ENCODE data around the gene CCIN.
A peak's percentile ranks its signal among the peaks of the same experiment; 100 is the strongest.

Gene CCIN

GRCh38 chr9:36140086-36141084 lies 28.8 kb upstream of the CCIN start:
- no peak for DNase-seq (ENCODE audit: low read depth)

DNA sequence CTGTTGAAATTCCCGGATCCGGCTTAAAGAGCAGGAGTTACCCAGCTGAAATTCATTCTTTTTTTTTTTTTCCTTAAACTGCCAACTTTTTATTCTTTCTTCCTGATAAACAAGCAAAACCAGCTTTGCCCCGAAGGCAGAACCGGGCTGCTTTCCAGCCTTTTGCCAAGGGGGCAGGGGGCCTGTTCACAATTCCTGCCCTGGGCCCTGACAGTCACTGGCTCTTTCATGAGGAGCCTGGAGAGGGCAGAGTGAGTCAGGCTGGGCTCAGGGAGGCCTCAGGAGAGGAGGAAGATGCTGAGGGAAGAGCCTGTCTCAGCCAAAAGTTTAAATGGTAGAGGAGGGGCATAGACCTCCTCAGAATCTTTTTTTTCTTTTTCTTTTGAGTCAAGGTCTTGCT lies 27.9 kb upstream of the CCIN start:
- no peak for DNase-seq (ENCODE audit: low read depth)

GRCh38 chr9:36141761-36142160 lies 27.4 kb upstream of the CCIN start:
- DNase-seq (ENCODE audit: low read depth): no peak

GRCh38 chr9:36142510-36143244 lies 26.5 kb upstream of the CCIN start:
- no peak for DNase-seq (ENCODE audit: low read depth)

- no peak for DNase-seq (ENCODE audit: low read depth)
Measured at GRCh38 chr9:36143245-36143641, 25.9 kb upstream of the CCIN start.

DNA sequence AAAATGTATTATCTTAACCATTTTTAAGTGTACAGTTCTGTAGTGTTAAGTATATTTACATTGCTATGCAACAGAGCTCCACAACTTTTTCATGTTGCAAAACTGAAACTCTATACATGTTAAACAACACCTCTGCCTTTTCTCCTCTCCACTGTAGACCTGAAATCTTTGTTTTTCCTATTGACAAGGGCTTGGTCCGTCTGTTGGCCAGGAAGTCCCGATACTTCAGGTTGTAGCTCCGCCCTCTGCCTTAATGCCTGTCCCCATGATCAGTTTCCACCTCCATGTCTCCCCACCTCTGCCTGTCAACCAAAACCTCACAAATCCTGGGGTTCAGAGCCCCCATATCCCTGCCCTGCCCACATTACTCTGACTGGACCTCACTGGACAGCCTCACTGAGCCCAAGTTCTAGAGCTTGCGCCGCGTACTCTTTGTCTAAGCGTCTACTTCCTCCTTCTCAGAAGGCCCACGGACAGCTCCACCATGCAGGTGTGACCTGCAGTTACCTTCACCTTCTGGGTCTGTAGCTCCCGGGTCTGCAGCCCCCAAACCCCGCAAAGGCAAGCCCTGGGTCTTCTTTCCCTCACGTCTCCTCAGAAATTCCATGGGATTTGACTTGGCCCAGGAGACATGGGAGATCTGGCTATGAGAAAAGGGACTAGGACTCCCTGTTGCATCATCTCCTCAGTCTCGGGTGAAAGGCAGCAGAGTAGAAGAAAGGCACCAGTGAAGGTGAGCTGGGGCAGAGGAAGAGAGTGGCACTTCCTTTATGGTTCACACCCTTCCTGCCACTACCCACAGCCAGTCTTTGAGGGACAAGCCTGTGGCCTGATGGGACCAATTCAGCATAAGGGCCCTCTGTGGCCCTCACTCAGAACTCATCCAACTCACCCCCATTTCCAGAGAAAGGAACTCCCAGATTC lies 24.6 kb upstream of the CCIN start:
- DNase-seq (ENCODE audit: low read depth): no peak

GRCh38 chr9:36145970-36146369 lies 23.2 kb upstream of the CCIN start:
- DNase-seq (ENCODE audit: low read depth): no peak

DNA sequence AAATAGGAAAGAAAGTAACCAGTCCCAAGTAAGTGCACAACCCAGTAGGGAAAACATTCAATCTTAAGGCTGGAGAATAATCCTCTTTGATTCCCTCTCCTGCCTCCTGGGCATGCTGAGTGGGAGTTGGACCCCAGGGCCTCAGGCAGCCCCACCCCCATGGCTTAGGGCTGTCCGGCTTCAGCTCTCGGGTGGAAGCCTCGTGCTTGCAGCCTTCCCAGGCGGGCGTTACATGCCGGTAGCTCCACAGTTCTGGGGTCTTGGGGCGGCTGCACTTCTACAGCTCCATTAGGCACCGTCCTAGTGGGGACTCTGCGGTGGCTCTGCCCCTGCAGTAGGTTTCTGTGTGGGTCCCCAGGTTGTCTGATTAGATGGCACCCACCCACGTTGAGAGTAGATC lies 22.5 kb upstream of the CCIN start:
- no peak for DNase-seq (ENCODE audit: low read depth)

- no peak for DNase-seq (ENCODE audit: low read depth)
Measured at GRCh38 chr9:36147441-36148175, 21.6 kb upstream of the CCIN start.

- DNase-seq (ENCODE audit: low read depth): peak; percentile 94
Measured at GRCh38 chr9:36148311-36149051, 20.7 kb upstream of the CCIN start.

GRCh38 chr9:36149197-36149596 lies 20.0 kb upstream of the CCIN start:
- peak; percentile 36 for DNase-seq (ENCODE audit: low read depth)

- DNase-seq (ENCODE audit: low read depth): no peak
Measured at GRCh38 chr9:36150574-36151315, 18.4 kb upstream of the CCIN start.

GRCh38 chr9:36151316-36152210 lies 17.6 kb upstream of the CCIN start:
- no peak for DNase-seq (ENCODE audit: low read depth)

DNA sequence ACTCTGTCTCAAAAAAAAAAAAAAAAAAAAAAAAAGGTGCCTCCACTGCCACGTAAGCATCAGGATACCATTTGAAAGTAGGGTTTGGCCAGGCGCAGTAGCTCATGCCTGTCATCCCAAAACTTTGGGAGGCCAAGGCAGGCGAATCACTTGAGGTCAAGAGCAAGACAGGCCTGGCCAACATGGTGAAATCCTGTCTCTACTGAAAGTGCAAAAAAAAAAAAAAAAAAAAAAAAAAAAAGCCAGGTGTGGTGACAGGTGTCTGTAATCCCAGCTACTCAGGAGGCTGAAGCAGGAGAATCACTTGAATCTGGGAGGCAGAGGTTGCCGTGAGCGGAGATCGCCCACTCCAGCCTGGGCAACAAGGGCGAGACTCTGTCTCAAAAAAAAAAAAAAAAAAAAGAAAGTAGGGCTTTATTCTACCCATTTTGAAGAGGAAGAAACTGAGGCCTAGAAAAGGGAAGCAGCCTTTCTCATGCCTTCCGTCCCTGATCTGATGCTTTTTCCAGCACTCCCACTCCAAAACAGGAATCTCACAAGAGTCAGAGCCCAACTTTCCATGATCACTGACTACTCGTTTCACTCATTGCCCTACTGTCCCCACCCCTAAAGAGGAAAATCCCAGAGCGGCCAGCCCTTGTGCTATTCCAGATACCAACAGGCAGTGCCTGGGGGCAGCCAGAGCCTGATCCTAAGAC lies 16.3 kb upstream of the CCIN start:
- DNase-seq (ENCODE audit: low read depth): no peak

DNA sequence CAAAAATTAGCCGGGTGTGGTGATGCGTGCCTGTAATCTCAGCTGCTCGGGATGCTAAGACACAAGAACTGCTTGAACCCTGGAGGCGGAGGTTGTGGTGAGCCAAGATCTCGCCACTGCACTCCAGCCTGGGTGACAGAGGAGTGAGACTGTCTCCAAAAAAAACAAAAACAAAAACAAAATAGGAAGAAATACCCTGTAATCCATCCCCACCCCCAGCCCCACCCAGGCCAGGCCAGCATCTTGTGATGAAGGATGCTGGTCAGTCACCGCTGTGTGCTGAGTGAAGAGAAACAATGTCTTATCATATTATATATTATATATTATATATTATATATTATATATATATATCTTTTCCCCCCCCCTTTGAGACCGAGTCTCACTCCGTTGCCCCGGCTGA lies 15.4 kb upstream of the CCIN start:
- DNase-seq (ENCODE audit: low read depth): no peak

- DNase-seq (ENCODE audit: low read depth): peak; percentile 65
Measured at GRCh38 chr9:36154331-36154952, 14.7 kb upstream of the CCIN start.

DNA sequence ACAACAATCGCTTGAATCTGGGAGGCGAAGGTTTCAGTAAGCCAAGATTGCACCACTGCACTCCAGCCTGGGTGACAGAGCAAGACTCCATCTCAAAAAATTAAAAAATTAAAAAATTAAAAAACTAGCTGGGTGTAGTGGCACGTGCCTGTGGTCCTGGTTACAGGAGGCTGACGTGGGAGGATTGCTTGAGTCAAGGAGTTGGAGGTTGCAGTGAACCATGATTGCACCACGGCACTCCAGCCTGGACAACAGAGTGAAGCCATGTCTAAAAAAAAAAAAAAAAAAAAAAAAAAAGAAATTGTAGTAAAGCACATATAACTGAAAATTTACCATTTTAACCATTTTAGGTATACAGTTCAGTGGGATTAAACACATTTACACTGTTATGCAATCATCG lies 13.1 kb upstream of the CCIN start:
- no peak for DNase-seq (ENCODE audit: low read depth)

DNA sequence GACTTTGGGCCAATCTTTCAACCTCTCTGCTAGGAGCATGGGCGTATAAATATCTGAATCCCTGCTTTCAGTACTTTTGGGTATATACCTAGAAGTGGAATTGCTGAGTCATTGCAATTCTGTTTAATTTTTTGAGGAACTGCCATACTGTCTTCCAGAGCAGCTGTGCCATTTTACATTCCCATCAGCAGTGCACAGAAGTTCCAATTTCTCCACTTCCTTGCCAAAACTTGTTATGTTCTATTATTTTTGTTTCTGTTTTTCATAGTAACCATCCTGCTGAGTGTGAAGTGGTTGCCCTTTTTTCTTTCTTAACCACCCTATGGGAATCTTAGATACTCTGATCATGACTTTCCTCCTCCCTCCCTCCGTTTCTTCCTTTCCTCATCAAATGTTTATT lies 11.1 kb upstream of the CCIN start:
- peak; percentile 69 for DNase-seq (ENCODE audit: low read depth)

Data from fibroblast of gingiva (primary cell).